K562 (cell line): ENCODE measurements around the gene PSMA7. TPM values are rescaled to one million over a fixed set of nuclear protein-coding genes. Genes with fewer than 3 reads are reported as not detected.

Experiments used
- ATAC-seq: fragments of 200-7000 bp; cut with Tn5 transposase; 3 replicates; pipeline ENCODE4 v1.9.1; 2020; ENCODE audit warnings: moderate library complexity
- BruUV-seq: library from RNA; stranded (reverse); fragments of 400-500 nt; replicated peaks from 2 replicates; lab custom pipeline; 2021; lab: Mats Ljungman, UMichigan
- CTCF ChIA-PET: fragments of 300-600 bp; formaldehyde crosslinking; extraction: SDS; loops from one replicate; lab custom pipeline; 2021; ENCODE audit warnings: low intra/inter-chr PET ratio; lab: Yijun Ruan, JAX
- POLR2A ChIA-PET: fragments of 300-600, 350-650 bp; sonication (Branson Sonifier 250); formaldehyde crosslinking; extraction: SDS; loops from one replicate; lab custom pipeline; 2021; ENCODE audit warnings: antibody characterized with exemption, inconsistent platforms; lab: Yijun Ruan, JAX
- DNase-seq, 4 experiments: peaks; one replicate each; pipeline versions ENCODE4 v3.0.0 to v3.0.0-alpha.2; 2011 to 2018; ENCODE audit warnings: low spot score in 3 of 4, mixed read lengths in 3 of 4; ENCODE audit errors: extremely low read depth in 1 of 4
- FAIRE-seq: peaks from 2 replicates; lab custom pipeline; 2011; peaks lifted over from hg19 to GRCh38; lab: Jason Lieb, UNC
- H2AFZ ChIP-seq: 2 replicates; pipeline ENCODE4 v1.6.0; 2011; ENCODE audit warnings: low read depth, low read length, control low read depth, inconsistent platforms
- H3K27ac ChIP-seq: fragments of 200-600 bp; 3 replicates; pipeline ENCODE4 v1.8.0; 2011; ENCODE audit warnings: low read depth, mild to moderate bottlenecking, control low read depth, inconsistent platforms, low read length, moderate library complexity, mixed read lengths; ENCODE audit errors: extremely low read depth
- H3K27me3 ChIP-seq, 2 experiments: fragments of 300-600 bp in 1 of 2; 2 replicates in 1 of 2; 3 replicates in 1 of 2; pipeline versions ENCODE4 v1.6.0 to v1.8.0; 2011; ENCODE audit warnings: inconsistent platforms in 2 of 2, low read length in 2 of 2, mild to moderate bottlenecking in 1 of 2, mixed read lengths in 1 of 2, moderate library complexity in 1 of 2; ENCODE audit not compliant: control insufficient read depth in 2 of 2, insufficient read depth in 2 of 2
- H3K36me3 ChIP-seq: fragments of 300-600 bp; 3 replicates; pipeline ENCODE4 v1.8.0; 2011; ENCODE audit warnings: mild to moderate bottlenecking, low read length, inconsistent platforms; ENCODE audit not compliant: control insufficient read depth, insufficient read depth
- H3K4me1 ChIP-seq, 2 experiments: fragments of 200-600 bp in 1 of 2; replicated peaks in 1 of 2; 2 replicates in 1 of 2; 3 replicates in 1 of 2; pipeline versions ENCODE4 v1.5.1 to v1.8.0; 2011; ENCODE audit warnings: inconsistent platforms in 2 of 2, low read length in 2 of 2, mild to moderate bottlenecking in 1 of 2, mixed read lengths in 1 of 2, moderate library complexity in 1 of 2; ENCODE audit not compliant: control insufficient read depth in 2 of 2, insufficient read depth in 2 of 2
- H3K4me2 ChIP-seq: 2 replicates; pipeline ENCODE4 v1.6.1; 2011; ENCODE audit warnings: low read length, control low read depth, inconsistent platforms, mixed read lengths; ENCODE audit not compliant: insufficient read depth
- H3K4me3 ChIP-seq: fragments of 200-600 bp; sonication (generic), shearing (Covaris generic); 2 replicates; pipeline ENCODE4 v1.5.1; 2016; ENCODE audit warnings: control low read depth, inconsistent platforms
- H3K79me2 ChIP-seq: fragments of 200-600 bp; 3 replicates; pipeline ENCODE4 v1.8.0; 2011; ENCODE audit warnings: low read length, inconsistent platforms; ENCODE audit not compliant: control insufficient read depth, insufficient read depth
- H3K9ac ChIP-seq, 2 experiments: 2 replicates each; pipeline versions ENCODE4 v1.6.0 to v1.6.1; 2011; ENCODE audit warnings: low read depth in 2 of 2, low read length in 2 of 2, control low read depth in 1 of 2, inconsistent platforms in 1 of 2, mild to moderate bottlenecking in 1 of 2, mixed read lengths in 1 of 2; ENCODE audit not compliant: insufficient read depth in 1 of 2
- H3K9me1 ChIP-seq: one replicate; pipeline ENCODE4 v1.6.0; 2011; ENCODE audit warnings: inconsistent platforms, mild to moderate bottlenecking, low read length, moderate library complexity; ENCODE audit not compliant: control insufficient read depth, insufficient read depth
- H3K9me3 ChIP-seq: replicated peaks from 2 replicates; pipeline ENCODE4 v1.5.1; 2011; ENCODE audit warnings: low read depth, low read length, inconsistent platforms; ENCODE audit not compliant: control insufficient read depth, insufficient read depth
- H4K20me1 ChIP-seq: replicated peaks from 2 replicates; pipeline ENCODE4 v1.6.1; 2011; ENCODE audit warnings: low read length, inconsistent platforms, mixed read lengths; ENCODE audit not compliant: control insufficient read depth, insufficient read depth
- ASH1L ChIP-seq: fragments of 450-650 bp; IDR thresholded peaks from 2 replicates; pipeline ENCODE4 v1.6.1; 2018; ENCODE audit warnings: borderline replicate concordance, mild to moderate bottlenecking, low read depth; ENCODE audit not compliant: partially characterized antibody
- CEBPG ChIP-seq, 3 experiments: fragments of 200-800 bp in 1 of 3; sonication (Bioruptor generic) in 1 of 3; sonication (generic) in 1 of 3; formaldehyde crosslinking in 1 of 3; IDR thresholded peaks in 2 of 3; conservative IDR thresholded peaks in 1 of 3; 2 replicates each; pipeline versions ENCODE4 v1.6.1 to v1.8.0; 2016 to 2022; ENCODE audit warnings: missing compliant biosample characterization in 2 of 3, missing genetic modification characterization in 2 of 3, mild to moderate bottlenecking in 1 of 3, missing genetic modification reagents in 1 of 3
- CREBBP ChIP-seq: IDR thresholded peaks from one replicate; pipeline ENCODE4 v1.6.1; 2012; ENCODE audit warnings: low read depth, mild to moderate bottlenecking, control low read depth, inconsistent platforms, low read length
- EHMT2 ChIP-seq: fragments of 450-650 bp; IDR thresholded peaks from 2 replicates; pipeline ENCODE4 v1.6.1; 2018; ENCODE audit warnings: antibody characterized with exemption
- ESRRA ChIP-seq: fragments of 450-650 bp; IDR thresholded peaks from 2 replicates; pipeline ENCODE4 v1.6.1; 2014; ENCODE audit warnings: low read depth, mild to moderate bottlenecking, moderate library complexity, borderline replicate concordance
- EZH2 ChIP-seq: IDR thresholded peaks from 2 replicates; pipeline ENCODE4 v1.6.1; 2012; ENCODE audit warnings: low read depth, mild to moderate bottlenecking, inconsistent platforms, low read length, borderline replicate concordance
- KLF16 ChIP-seq: IDR thresholded peaks from 2 replicates; pipeline ENCODE4 v1.6.1; 2016; ENCODE audit warnings: antibody characterized with exemption
- MCM5 ChIP-seq: fragments of 450-650 bp; IDR thresholded peaks from 2 replicates; pipeline ENCODE4 v1.6.1; 2016; ENCODE audit warnings: low read depth
- POLR3G ChIP-seq: IDR thresholded peaks from 2 replicates; pipeline ENCODE4 v1.6.1; 2011; ENCODE audit not compliant: insufficient read length, insufficient replicate concordance; ENCODE audit errors: extremely low read depth
- RREB1 ChIP-seq: fragments of 250-450 bp; sonication (Bioruptor Pico); IDR thresholded peaks from 2 replicates; pipeline ENCODE4 v1.4.0; 2020
- SETDB1 ChIP-seq: IDR thresholded peaks from one replicate; pipeline ENCODE4 v1.6.1; 2012; ENCODE audit warnings: low read length, control low read depth, inconsistent platforms
- THRAP3 ChIP-seq: fragments of 450-650 bp; IDR thresholded peaks from 2 replicates; pipeline ENCODE4 v1.6.1; 2016; ENCODE audit warnings: mild to moderate bottlenecking, inconsistent platforms, borderline replicate concordance
- TOE1 ChIP-seq, 2 experiments: fragments of 450-650 bp in 1 of 2; sonication (generic) in 1 of 2; formaldehyde crosslinking in 1 of 2; IDR thresholded peaks; 2 replicates each; pipeline versions ENCODE4 v1.7.1 to v1.8.0; 2016 to 2022; ENCODE audit warnings: borderline replicate concordance in 2 of 2, mild to moderate bottlenecking in 2 of 2, antibody characterized with exemption in 1 of 2, inconsistent platforms in 1 of 2, low read depth in 1 of 2, missing genetic modification reagents in 1 of 2, moderate library complexity in 1 of 2
- TRIM24 ChIP-seq, 2 experiments: fragments of 450-650 bp; IDR thresholded peaks; 2 replicates each; pipeline ENCODE4 v1.6.1; 2016
- ZNF384 ChIP-seq: IDR thresholded peaks from 2 replicates; pipeline ENCODE4 v1.6.1; 2012; ENCODE audit warnings: low read depth, low read length, improper control_type of control experiment
- ZNF511 ChIP-seq: sonication (generic); formaldehyde crosslinking; IDR thresholded peaks from 2 replicates; pipeline ENCODE4 v1.8.0; 2022; ENCODE audit warnings: mild to moderate bottlenecking, missing genetic modification reagents
- ZNF778 ChIP-seq: fragments of 450-650 bp; formaldehyde crosslinking; IDR thresholded peaks from 2 replicates; pipeline ENCODE4 v1.4.0; 2020; ENCODE audit warnings: mild to moderate bottlenecking, moderate library complexity
- WGBS: fragments of 100-300 bp; shearing (Covaris generic); methylation state at CpG from one replicate; pipeline ENCODE4 v1.1.6; 2016; ENCODE audit warnings: low coverage, mixed read lengths; ENCODE audit not compliant: insufficient coverage; ENCODE audit errors: missing lambda C conversion rate; 5-methylcytosine and 5-hydroxymethylcytosine counted together
- in situ Hi-C: fragments of 300-500 bp; cut with MboI; formaldehyde crosslinking; loops from 4 replicates; pipeline ENCODE4 v1.15.0; 2018; ENCODE audit warnings: inconsistent platforms, mixed read lengths
- intact Hi-C: fragments of 100-400 bp; cut with micrococcal nuclease; formaldehyde crosslinking; loops from 2 replicates; pipeline ENCODE4 v1.14.2; 2022
- polyA plus RNA-seq, 8 experiments: library from polyadenylated mRNA; depleted of rRNA in 4 of 8; stranded (reverse) in 5 of 8; unstranded in 3 of 8; fragments of >200 nt; fragmentation: Nextera tagmentation in 2 of 8; fragmentation: Illumina TruSeq in 1 of 8; extraction: Ambion mirVana in 2 of 8; extraction: Trizol in 1 of 8; gene quantifications; 2 replicates each; pipeline versions ENCODE4 v1.2.1 to v1.2.3, GENCODE V29; 2011 to 2014; ENCODE audit warnings: inconsistent platforms in 1 of 8, missing spikeins in 1 of 8
- total RNA-seq, 7 experiments: library from RNA; depleted of rRNA in 6 of 7; stranded (reverse); fragments of >200 nt in 6 of 7; fragmentation: Illumina TruSeq in 2 of 7; extraction: Trizol in 2 of 7; gene quantifications; 2 replicates each; pipeline versions ENCODE4 v1.2.1 to v1.2.3, GENCODE V29; 2011 to 2021; ENCODE audit warnings: low replicate concordance in 1 of 7

Gene PSMA7
- total and polyA plus RNA-seq, 9 of the 15 experiments (the other 6 are each of a cell fraction or from before 2014, with no cell fraction given), result 257 to 510 (median 393) TPM

GRCh38 chr20:62126141-62126540 is 17.1 kb downstream of the PSMA7 start:
- H3K9me3 ChIP-seq, result no peaks in the 10 kb centered on the region
- no peak overlapping the region; the same call in 2 of the 3 replicates for H3K27ac ChIP-seq
- no peak overlapping the region for H3K4me3 ChIP-seq
- H3K79me2 ChIP-seq, result peaks cover 34% of the 10 kb centered on the region
- H3K36me3 ChIP-seq, result peaks cover 78% of the 10 kb centered on the region
- H4K20me1 ChIP-seq, result peaks cover 22% of the 10 kb centered on the region
- no peak overlapping the region for H2AFZ ChIP-seq
- 0 out of 4 replicates have a peak overlapping the region, but pooled peaks of 1 of the 2 experiments have one; percentile 26 for H3K9ac ChIP-seq
- in situ Hi-C loops (no loop called here), intact Hi-C loops (no loop called here)
- TF ChIP-seq THRAP3 (no peak), EZH2 (no peak), EHMT2 (no peak), KLF16 (no peak), ZNF511 (CRISPR knock-in tag) (no peak), CREBBP (no peak), TOE1 (IDR thresholded peaks at IDR 0.05; ENCODE audit: borderline replicate concordance) (no peak), TOE1 (CRISPR knock-in tag; IDR thresholded peaks at IDR 0.05; ENCODE audit: borderline replicate concordance, low read depth) (no peak), POLR3G (no peak), ESRRA (no peak), SETDB1 (no peak), MCM5 (no peak), ZNF384 (no peak), TRIM24 (IDR thresholded peaks at IDR 0.05) (no peak), CEBPG (CRISPR knock-in tag; IDR thresholded peaks at IDR 0.05) (no peak), CEBPG (tag; conservative IDR thresholded peaks at IDR 0.05 in 1 of 2, IDR thresholded peaks at IDR 0.05 in 1 of 2) (no peak), RREB1 (CRISPR knock-in tag) (no peak), ZNF778 (CRISPR knock-in tag) (no peak), ASH1L (no peak)
- H3K9me1 ChIP-seq, result no peaks in the 10 kb centered on the region
- ChIA-PET POLR2A (interaction anchor here (9.5 kb wide), 1 partner anchor 10 kb away, joined by 78 read pairs; no protein-coding TSS in a partner anchor), CTCF (no interaction called here)
- ATAC-seq (no peak), FAIRE-seq (no peak), DNase-seq (no peak)
- no peak overlapping the region for H3K4me2 ChIP-seq
- BruUV-seq, result no TSS peak
- peaks cover 9 to 22% of the 10 kb centered on the region in 2 experiments; a peak in 4 of 5 replicates for H3K4me1 ChIP-seq
- H3K27me3 ChIP-seq, result no peaks in the 10 kb centered on the region
- 95% methylated on average over 16 of the region's 20 CpGs for WGBS
